Esophagus muscularis mucosa (tissue), 4 donors: ENCODE results near the gene POLR3E. TPM values are rescaled to one million over a fixed set of nuclear protein-coding genes. Genes with fewer than 3 reads are reported as not detected.
A peak's percentile ranks its signal among the peaks of the same experiment; 100 is the strongest.

Experiments used
- DNase-seq: peaks from one replicate; pipeline ENCODE4 v3.0.0-alpha.2; 2017; ENCODE audit errors: extremely low spot score
- H3K27ac ChIP-seq, 4 donors: fragments of 200-600 bp; sonication (generic); replicated peaks in 1 of 4; 1 replicate in 3 of 4; 2 replicates in 1 of 4; pipeline ENCODE4 v1.5.1; 2016 to 2019; ENCODE audit warnings: mild to moderate bottlenecking in 1 of 4
- H3K27me3 ChIP-seq, 4 donors: fragments of 200-600 bp; sonication (generic); one replicate each; pipeline versions ENCODE4 v1.5.1 to v1.6.0; 2016 to 2019
- H3K36me3 ChIP-seq, 4 donors: fragments of 200-600 bp; sonication (generic); one replicate each; pipeline ENCODE4 v1.5.1; 2016 to 2019
- H3K4me1 ChIP-seq, 4 donors: fragments of 200-600 bp; sonication (generic); one replicate each; pipeline ENCODE4 v1.5.1; 2016 to 2019
- H3K4me3 ChIP-seq, 4 donors: fragments of 200-600 bp; sonication (generic); 1 replicate in 2 of 4; 2 replicates in 2 of 4; pipeline ENCODE4 v1.5.1; 2016 to 2019; ENCODE audit warnings: mild to moderate bottlenecking in 4 of 4, moderate library complexity in 1 of 4
- H3K9me3 ChIP-seq, 4 donors: fragments of 200-600 bp; sonication (generic); 1 replicate in 3 of 4; 2 replicates in 1 of 4; pipeline ENCODE4 v1.5.1; 2016 to 2019
- CTCF ChIP-seq, 3 experiments: fragments of 200-600 bp in 2 of 3; fragments of 450-650 bp in 1 of 3; sonication (generic) in 2 of 3; IDR thresholded peaks; one replicate each; pipeline ENCODE4 v1.5.1; 2017 to 2019; ENCODE audit warnings: antibody characterized with exemption in 3 of 3, mild to moderate bottlenecking in 2 of 3, moderate library complexity in 1 of 3
- EP300 ChIP-seq: sonication (generic); formaldehyde crosslinking; IDR thresholded peaks from one replicate; pipeline ENCODE4 v1.6.1; 2017; ENCODE audit warnings: antibody characterized with exemption
- POLR2A ChIP-seq: fragments of 450-650 bp; IDR thresholded peaks from one replicate; pipeline ENCODE4 v1.6.1; 2017; ENCODE audit warnings: antibody characterized with exemption, moderate library complexity, mild to moderate bottlenecking, low read depth
- POLR2AphosphoS5 ChIP-seq, 2 donors: sonication (generic); formaldehyde crosslinking; IDR thresholded peaks; one replicate each; pipeline ENCODE4 v1.6.1; 2017; ENCODE audit warnings: antibody characterized with exemption in 2 of 2
- WGBS: methylation state at CpG from one replicate; pipeline ENCODE4 v1.1.5; 2018; 5-methylcytosine and 5-hydroxymethylcytosine counted together
- intact Hi-C: fragments of 100-400 bp; cut with DNase I; formaldehyde crosslinking; loops from one replicate; pipeline ENCODE4 v1.15.1; 2023
- total RNA-seq, 4 donors: library from RNA; depleted of rRNA; stranded (reverse); fragments of >200 nt; gene quantifications; one replicate each; pipeline versions ENCODE4 v1.1.0 to v1.2.1, GENCODE V29; 2016

The POLR3E gene
- total RNA-seq, 4 donors from 2014 or later: 39.9 to 50.7 (median 49.0) TPM

- Histone ChIP-seq H3K36me3 (peaks cover 41 to 99% (median 88%) of the 10 kb centered on the region in 4 donors), H3K9me3 (no peaks in the 10 kb centered on the region), H3K27ac (no peak overlapping the region), H3K4me3 (no peak overlapping the region), H3K27me3 (no peaks in the 10 kb centered on the region), H3K4me1 (peaks cover 5 to 8% (median 6%) of the 10 kb centered on the region in 4 donors)
- intact Hi-C loops: no loop called here
- no peak for DNase-seq
- 37% methylated on average over 15 of the region's 16 CpGs for WGBS
- TF ChIP-seq CTCF (IDR thresholded peaks at IDR 0.05): peak; percentile 85 to 91 (median 87)
- TF ChIP-seq POLR2A: no peak
- peak in 1 of 2 donors; percentile 48 for TF ChIP-seq POLR2AphosphoS5 (IDR thresholded peaks at IDR 0.05)
- no peak for TF ChIP-seq EP300
These were observed 24.3 kb downstream of the POLR3E start for GRCh38 chr16:22321340-22322001.

- WGBS: 97% methylated on average over 11 of the region's 11 CpGs
- TF ChIP-seq POLR2AphosphoS5 (IDR thresholded peaks at IDR 0.05) (no peak), CTCF (IDR thresholded peaks at IDR 0.05) (no peak), EP300 (no peak), POLR2A (no peak)
- Histone ChIP-seq H3K36me3 (peaks cover 41 to 99% (median 88%) of the 10 kb centered on the region in 4 donors), H3K4me1 (peaks cover 5 to 8% (median 6%) of the 10 kb centered on the region in 4 donors), H3K27me3 (no peaks in the 10 kb centered on the region), H3K27ac (no peak overlapping the region), H3K4me3 (no peak overlapping the region), H3K9me3 (no peaks in the 10 kb centered on the region)
- no peak for DNase-seq
- intact Hi-C loops: no loop called here
These were observed 24.8 kb downstream of the POLR3E start for GRCh38 chr16:22322021-22322471.

GRCh38 chr16:22322741-22323140 is 25.5 kb downstream of the POLR3E start:
- WGBS: 80% methylated on average over 10 of the region's 17 CpGs
- Histone ChIP-seq H3K4me1 (peaks cover 5 to 8% (median 6%) of the 10 kb centered on the region in 4 donors), H3K36me3 (peaks cover 36 to 99% (median 88%) of the 10 kb centered on the region in 4 donors), H3K9me3 (no peaks in the 10 kb centered on the region), H3K27ac (no peak overlapping the region), H3K27me3 (no peaks in the 10 kb centered on the region), H3K4me3 (no peak overlapping the region)
- TF ChIP-seq POLR2A: no peak
- TF ChIP-seq CTCF (IDR thresholded peaks at IDR 0.05): no peak
- TF ChIP-seq POLR2AphosphoS5 (IDR thresholded peaks at IDR 0.05): no peak
- no peak for TF ChIP-seq EP300
- intact Hi-C loops: no loop called here
- no peak for DNase-seq

- WGBS: 93% methylated on average over 12 of the region's 12 CpGs
- TF ChIP-seq CTCF (IDR thresholded peaks at IDR 0.05): no peak
- no peak for TF ChIP-seq POLR2AphosphoS5 (IDR thresholded peaks at IDR 0.05)
- no peak for TF ChIP-seq EP300
- TF ChIP-seq POLR2A: no peak
- H3K9me3 ChIP-seq: no peaks in the 10 kb centered on the region
- no peaks in the 10 kb centered on the region for H3K27me3 ChIP-seq
- H3K4me3 ChIP-seq: no peak overlapping the region
- peaks cover 41 to 99% (median 88%) of the 10 kb centered on the region in 4 donors for H3K36me3 ChIP-seq
- intact Hi-C loops: no loop called here
- DNase-seq: no peak
- H3K4me1 ChIP-seq: peaks cover 5 to 8% (median 6%) of the 10 kb centered on the region in 4 donors
- H3K27ac ChIP-seq: no peak overlapping the region
These were observed 26.2 kb downstream of the POLR3E start for GRCh38 chr16:22323173-22323958.
